ENCODE measurements around the gene CHL1. TPM values are rescaled to one million over a fixed set of nuclear protein-coding genes. Genes with fewer than 3 reads are reported as not detected.

Gene CHL1
- total RNA-seq, 1 donor from 2014 or later = 0.34 TPM

- no peak for DNase-seq
These were observed 20.7 kb downstream of the CHL1 start for GRCh38 chr3:217099-217813.

- no peak for DNase-seq
These were observed 21.4 kb downstream of the CHL1 start for GRCh38 chr3:217948-218347.

GRCh38 chr3:228442-229182, 32.0 kb downstream of the CHL1 start:
- no peak for DNase-seq

DNA sequence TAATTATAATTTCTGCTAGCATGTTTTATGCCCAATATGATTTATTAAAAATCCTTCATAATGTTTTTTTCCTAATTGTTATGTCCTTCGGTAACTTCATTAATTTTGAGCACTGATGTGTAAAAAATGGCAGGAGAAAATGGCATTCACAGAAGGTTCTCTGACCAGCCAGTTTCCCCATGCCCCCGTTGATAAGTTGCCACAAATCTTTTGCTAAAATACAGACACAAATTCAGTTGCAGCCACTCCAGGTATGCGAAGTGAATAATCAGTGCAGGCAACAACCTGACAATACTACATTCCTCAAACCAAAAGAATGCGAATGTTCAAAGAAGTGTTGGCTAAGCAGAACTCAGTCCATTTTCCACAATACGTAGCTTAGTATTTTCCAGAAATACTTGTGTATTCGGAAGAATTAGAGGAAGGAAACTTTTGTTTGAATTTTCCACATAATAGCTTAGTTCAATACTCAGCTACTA, 32.7 kb downstream of the CHL1 start:
- DNase-seq = no peak

- DNase-seq = no peak
These were observed 40.3 kb downstream of the CHL1 start for GRCh38 chr3:236881-237280.

GRCh38 chr3:242602-243355, 46.2 kb downstream of the CHL1 start:
- no peak for DNase-seq

DNA sequence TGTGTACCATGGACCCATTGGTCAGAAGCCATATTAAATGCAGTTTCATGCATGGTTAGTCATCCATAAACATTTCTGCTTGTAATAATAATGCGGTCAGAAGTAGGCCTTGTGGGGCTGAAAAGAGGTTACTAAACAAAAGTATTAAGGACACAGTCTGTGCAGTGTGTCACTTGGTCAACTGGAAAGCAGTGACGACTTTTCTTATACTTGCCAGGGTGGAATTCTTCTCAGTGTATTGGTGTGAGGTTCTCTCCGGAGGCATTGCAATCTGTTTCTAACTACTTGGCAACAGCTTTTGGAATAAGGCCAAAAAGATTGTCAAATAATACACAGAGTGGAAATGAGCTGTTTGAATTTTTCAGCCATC, 46.8 kb downstream of the CHL1 start:
- no peak for DNase-seq

- DNase-seq = no peak
These were observed 47.5 kb downstream of the CHL1 start for GRCh38 chr3:244041-244440.

- no peak for DNase-seq
These were observed 51.4 kb downstream of the CHL1 start for GRCh38 chr3:247916-248315.

- DNase-seq = no peak
These were observed 52.4 kb downstream of the CHL1 start for GRCh38 chr3:248864-249520.

DNA sequence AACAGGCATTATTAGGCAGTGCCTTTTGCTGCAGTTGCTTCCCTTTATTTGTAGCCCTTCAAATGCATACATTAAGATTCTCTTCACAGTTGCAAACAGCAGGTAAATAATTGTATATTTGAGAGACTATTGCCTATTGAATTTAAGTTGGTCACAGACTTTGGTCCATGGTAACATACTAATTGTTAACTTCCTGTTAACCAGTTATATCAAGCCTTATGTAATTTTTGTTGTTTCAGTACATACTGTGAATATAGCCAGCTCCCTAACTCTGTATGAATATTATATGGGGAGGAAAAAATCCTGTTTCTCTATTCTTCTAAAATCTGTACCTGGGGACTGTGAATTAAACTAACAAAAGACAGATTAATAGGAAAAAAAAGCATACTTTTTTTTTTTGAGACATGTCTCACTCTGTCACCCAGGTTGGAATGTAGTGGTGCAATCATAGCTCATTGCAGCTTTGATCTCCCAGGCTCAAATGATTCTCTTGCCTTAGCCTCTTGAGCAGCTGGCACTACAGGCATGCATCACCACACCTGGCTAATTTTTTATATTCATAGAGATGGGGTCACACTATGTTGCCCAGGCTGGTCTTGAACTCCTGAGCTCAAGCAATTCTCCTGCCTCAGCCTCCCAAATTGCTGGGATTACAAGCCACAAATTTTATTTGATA, 53.2 kb downstream of the CHL1 start:
- no peak for DNase-seq

- no peak for DNase-seq
These were observed 59.9 kb downstream of the CHL1 start for GRCh38 chr3:256501-256900.

DNA sequence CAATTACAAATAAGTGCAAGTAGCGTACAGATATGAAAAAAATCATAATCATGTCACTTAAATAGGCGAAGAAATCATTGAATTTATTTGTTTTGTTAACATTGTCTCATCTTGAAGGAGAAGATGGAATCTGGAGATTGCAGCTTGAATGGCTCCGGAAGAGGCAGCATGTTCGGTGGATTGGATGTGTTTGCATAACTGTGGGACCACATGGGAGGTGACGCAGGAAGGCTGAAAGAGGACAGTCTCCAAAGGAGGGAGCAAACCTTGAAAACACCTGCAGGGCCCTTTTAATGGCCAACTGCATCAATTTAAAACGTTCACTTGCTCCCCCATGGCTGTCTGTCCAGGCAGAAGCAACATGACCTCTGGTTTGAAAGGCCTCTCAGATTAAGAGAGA, 61.3 kb downstream of the CHL1 start:
- no peak for DNase-seq

DNA sequence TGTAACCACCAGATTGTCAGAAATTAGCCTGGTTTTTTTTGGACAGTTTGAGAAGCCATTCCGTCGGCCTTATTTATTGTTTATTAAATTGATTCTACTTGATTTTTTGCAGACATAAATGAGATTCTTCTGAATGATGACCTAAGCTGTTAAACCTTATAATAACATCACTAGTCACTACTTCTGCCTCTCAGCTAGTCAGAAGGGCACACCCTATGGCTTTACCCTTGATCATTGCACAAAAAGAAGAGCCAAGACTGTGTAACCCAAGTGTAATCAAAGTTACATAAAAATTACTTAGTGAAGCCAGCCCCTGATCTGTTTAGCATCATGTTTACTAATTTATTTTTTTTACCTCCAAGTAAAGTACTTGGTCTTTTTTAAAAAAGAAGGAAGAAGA, 64.3 kb downstream of the CHL1 start:
- no peak for DNase-seq

DNA sequence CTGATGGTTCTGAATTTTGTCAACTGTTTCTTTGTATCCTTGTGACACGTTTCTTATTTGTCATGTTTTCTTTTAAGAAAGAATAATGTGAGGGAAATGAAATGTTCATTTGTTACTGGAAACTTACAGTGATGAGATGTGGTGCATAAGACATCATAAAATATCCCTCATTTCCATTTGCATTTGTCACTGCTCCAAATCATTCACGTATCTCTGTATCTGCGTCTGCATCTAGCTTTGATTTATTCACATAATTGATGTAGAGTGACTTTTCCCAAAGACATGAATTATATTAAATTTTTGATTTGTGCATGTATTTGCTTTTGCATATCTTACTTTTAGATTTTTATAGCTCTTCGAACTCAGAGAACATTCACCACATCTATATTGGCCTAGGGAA, 66.8 kb downstream of the CHL1 start:
- no peak for DNase-seq

DNA sequence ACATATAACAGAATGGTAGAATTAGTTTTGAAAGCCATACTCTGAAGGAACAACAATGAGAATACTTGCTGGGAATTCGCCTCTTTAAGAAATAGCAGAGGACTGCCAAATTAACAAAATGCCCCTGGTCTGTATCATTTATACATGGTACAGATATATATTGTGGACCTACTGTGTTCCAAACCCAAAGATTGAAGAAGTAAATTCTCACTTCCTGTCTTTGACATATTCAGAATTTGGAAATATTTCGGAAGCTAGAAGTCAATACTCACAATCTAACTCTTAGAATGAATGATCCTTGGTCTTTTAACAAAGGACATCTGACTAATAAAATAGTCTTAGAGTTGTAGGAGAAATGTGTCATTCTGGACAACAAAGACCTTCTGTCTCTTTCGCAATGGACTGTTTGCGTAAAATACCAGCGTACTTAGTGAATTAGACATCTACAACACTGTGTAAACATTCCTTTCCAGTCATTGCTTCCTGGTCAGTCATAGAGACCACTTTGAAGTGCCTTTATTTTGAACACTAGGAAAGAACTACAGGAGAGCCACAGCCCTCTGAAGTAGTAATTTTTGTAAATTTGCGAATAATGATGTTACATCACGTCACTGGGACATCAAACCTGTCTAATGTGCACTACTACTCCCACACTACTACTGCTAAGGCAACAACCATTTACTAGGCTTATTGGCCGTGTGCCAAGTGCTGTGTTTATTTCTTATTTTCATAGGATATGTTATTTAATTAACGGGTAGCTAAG, 68.0 kb downstream of the CHL1 start:
- no peak for DNase-seq

DNA sequence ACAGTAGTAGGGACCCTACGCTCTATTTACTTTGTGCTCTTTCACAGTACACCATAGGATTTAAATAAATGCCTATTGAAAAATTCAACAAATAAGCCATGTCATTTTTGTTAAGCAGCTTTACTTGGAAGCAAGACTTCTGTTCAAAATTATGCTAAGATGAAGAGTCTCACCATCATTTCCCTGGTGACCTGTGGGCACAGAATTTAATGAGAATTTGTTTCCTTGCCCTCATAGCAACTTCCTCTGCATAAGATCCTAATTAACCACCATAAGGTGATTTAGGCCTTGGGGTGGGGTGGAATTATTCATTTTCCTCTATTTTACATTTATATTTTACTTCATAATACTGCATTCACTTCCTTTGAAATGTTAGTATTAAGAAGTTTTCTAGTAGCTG, 70.5 kb downstream of the CHL1 start:
- DNase-seq = no peak

- DNase-seq = no peak
These were observed 74.1 kb downstream of the CHL1 start for GRCh38 chr3:270688-271087.

GRCh38 chr3:274927-275326, 78.4 kb downstream of the CHL1 start:
- DNase-seq = no peak

DNA sequence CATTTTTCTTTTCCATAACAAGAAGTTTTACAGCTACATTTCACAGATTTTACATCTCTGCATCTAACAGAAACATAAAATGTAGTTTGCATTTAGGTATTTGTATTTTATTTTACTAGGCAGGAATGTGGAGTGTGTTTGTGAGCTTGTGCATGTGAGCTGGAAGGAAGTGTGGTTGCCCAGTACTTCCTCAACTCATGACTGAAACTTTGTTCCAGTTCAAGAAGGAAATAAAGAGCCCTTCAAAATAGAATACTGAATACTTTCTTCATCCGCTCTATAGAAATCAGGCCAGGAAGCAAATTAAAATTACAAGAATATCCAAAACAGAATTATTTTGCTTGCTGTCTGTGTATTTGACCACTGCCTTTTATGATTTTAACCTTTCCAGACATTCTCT, 81.3 kb downstream of the CHL1 start:
- DNase-seq = no peak

- no peak for DNase-seq
These were observed 81.9 kb downstream of the CHL1 start for GRCh38 chr3:278300-279064.

Measured in dermis blood vessel endothelial cell (primary cell).